Fibroblast of skin of right quadriceps (primary cell): ENCODE measurements around the gene RTL10.
"Not testable (repeated sequence)": the region's sequence is repeated elsewhere in the genome, so short reads cannot be mapped to it uniquely, and the experiment has no call there.

Source experiments
- DNase-seq: peaks from one replicate; pipeline ENCODE4 v3.0.0-alpha.2; 2013

RTL10 gene

DNA sequence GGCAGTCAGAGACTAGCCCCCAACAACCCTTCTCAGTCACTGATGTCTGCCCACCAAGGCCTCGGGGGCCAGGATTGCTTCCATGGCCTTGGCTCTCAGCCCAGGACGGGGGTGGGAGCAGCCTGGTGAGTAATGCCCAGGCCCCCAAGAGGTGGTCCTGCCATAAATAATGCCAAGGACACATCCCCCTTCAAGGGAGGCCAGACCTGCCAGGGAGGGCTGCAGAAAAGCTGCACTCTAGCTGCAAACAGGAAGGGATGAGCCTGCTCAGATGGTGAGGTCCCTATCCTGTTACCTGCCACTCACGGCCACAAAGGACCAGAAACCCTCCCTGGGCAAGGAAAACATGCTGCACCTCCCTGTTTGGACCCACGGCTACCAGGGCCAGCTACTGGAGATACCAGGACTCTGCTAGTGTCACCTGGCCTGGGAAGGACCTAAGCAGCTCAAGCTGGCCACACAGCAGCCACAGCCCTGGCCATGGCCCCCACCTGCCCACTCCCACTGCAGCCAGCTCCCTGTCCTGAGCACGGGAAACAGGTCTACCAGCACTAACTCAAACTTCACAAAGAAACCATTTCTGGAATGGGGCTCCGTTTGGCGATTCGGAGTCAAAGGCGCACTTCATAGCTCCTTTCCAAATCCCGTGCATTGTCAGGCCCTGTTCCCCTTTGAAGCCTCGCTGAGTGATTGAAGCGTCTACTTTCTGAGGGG lies 12.1 kb downstream of the RTL10 start:
- DNase-seq = no peak

DNA sequence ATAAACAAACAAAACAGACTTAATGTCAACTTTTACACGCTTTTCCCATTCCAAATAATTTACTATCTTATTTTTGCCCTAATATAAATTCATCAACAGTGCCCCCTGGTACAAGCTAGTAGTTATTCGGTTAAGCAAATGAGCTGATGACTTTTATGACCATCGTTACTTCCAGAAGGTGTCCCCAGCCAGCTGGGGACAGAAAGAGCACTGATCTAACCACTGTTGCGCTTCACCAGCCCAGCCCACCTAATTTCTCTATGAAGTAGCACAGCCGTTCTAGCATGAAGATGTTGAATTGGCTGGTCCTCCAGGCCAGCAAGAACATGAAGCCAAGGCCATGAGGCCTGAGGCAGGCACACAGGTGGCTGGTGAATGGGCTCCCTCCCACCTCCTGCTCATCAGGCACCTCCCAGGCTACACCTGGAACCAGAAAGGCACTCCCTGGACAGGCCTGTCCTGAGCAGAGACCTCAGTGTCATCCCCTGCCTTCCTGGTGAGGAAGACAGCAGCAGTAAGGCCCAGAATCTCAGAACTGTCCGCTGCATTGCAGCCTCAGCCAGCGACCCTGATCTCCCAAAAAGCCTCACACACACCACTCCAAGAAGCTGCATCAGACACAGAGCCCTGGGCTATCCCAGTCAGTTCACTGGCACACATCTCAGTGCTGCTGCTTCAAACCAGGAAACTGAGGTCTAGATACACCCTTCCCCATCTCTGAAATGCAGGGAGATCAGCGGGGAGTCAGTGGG lies 12.9 kb downstream of the RTL10 start:
- DNase-seq = no peak

DNA sequence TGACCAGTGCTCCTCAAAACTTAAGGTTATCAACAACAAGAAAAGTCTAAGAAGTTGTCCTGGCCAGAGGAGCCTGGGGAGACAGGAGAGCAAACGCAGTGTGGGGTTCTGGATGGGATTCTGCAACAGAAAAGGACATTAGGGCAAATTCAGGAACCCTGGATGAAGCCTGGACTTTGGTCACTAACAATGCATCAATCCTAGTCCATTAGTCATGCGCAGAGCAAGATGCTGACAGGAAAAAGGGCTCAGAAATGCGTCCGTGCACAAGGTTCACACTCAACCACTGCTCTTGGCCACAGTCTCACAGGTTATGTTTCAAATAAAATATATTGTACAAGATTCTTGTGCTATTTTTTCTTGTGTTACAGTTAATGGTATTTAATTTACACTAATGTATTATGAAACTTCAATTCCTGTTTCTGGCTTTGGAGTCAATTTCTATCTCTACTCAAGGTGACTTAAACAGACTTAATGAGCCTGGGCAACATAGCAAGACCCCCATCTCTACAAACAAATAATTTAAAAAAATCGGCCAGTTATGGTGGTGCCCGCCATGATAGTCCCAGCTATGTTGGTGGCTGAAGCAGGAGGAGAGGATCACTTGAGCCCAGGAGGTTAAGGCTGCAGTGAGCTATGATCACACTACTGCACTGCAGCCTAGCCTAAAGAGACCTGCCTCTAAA lies 13.6 kb downstream of the RTL10 start:
- no peak for DNase-seq

DNA sequence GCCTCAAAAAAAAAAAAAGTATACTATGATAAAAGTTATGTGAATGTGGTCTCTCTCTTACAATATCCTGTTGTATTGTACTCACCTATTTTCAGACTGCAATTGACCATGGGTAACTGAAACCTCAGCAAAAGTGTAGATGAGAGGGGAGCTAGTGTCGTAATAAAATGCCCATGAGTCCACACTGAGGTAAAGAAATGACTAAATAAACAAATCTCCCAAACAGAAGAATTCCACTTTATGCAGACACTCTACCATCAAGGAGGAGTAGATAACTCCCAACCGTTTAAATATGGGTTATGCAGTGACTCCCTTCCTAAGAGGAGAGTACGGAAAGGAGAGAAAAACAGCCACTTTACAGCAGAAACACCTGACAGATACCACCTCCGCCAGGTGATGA lies 14.6 kb downstream of the RTL10 start:
- no peak for DNase-seq

DNA sequence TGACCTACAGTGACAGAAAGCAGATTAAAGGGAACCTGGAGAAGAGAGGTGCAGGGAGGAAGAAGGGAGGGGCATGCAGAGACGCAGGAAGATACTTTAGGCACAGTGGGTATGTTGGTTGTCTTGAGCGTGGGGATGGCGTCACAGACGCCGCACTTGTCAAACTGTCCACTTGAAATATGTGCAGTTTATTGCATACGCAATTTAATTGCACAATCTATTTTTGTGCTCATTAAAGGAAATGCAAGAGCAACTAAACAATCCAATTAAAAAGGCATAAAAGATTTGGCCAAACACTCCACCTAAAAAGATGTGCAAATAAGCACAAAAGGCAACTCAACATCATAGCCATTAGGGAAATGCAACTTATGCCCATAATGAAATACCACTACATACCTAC lies 16.8 kb downstream of the RTL10 start:
- no peak for DNase-seq

DNA sequence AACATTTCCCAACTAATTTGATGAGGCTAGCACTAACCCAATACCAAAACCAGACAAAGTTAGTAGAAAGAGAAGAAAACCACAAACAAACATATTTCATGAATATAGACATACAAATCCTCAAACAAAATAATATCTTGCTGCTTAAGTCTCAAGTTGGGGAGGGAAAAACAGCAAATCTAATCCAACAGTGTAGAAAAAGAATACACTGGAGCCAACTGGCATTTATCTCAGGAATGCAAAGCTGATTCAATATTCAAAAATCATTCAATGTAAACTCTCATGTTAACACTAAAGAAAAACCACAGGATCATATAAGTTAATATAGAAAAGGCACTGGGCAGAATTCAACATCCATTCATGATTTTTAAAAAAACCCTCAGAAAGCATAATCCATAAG lies 18.2 kb downstream of the RTL10 start:
- no peak for DNase-seq

DNA sequence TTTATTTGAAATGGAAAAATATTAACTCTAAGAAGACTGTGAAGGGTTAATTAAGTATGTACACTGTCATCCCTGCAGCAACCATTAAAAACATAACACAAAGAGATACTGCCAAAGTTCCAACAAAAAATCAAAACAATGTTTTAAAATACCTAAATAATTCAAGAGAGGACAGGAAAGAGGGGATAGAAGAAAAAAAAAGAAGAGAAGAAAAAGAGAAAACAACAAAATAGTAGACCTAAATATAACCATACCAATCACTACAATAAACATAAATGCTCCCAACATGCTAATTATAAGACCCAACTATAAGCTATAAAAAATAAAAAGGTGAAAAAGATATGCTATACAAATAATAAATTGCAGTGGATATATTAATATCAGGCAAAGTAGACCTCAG lies 20.1 kb downstream of the RTL10 start:
- no peak for DNase-seq

DNA sequence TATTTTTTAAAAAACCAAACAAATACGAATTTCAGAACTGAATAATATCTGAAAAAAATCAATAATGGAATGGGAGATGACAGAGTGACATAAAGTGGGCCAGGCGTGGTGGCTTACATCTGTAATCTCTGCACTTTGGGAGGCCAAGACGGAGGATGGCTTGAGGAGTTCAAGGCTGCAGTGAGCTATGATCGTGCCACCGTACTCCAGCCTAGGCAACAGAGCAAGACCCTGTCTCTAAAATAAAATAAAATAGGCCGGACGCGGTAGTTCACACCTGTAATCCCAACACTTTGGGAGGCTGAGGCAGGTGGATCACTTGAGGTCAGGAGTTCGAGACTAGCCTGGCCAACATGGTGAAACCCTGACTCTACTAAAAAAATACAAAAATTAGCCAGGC lies 21.3 kb downstream of the RTL10 start:
- not testable (repeated sequence) for DNase-seq

DNA sequence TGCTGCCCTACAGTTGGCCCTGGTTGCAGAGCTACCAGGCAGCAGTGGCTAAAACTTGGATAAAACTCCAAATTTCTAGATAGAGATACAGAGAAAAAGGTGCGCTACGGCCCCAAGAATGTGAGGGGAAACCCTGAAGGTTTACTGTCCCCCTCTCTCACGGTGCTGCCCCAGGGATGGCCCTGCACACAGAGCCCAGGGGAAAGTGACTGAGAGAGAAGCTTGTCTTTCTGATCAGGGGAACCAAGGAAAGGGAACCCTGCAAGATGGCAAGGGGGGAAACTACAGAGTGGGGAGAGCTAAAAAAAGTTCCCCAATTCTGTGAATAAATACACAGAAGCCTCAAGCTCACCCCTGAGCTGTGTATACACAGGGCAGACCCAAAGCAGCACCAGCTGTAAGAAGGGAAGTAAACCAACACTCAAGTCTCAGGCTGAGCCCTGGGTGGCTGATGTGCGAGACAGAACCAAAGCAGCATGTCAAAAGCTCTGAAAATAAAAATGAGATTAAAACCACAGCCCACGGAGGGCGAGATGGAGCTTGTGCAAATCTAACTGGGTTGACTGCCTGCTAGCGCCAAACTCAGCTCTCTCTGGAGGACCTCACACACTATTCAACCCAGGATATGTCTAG lies 22.1 kb downstream of the RTL10 start:
- DNase-seq = no peak

DNA sequence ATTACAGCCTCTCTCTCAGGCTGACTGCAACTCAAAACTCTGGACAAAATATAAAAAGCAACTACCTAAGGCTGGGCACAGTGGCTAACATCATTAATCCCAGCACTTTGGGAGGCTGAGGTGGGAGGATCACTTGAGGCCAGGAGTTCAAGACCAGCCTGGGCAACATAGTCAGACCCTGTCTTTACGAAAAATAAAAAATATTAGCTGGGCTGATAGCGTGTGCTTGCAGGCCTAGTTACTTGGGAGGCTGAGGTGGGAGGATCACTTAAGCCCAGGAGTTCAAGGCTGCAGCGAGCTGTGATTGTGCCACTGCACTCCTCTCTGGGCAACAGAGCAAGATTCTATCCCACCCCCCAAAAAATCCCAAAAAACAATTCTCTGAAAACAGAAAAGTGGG lies 22.7 kb downstream of the RTL10 start:
- DNase-seq = not testable (repeated sequence)

DNA sequence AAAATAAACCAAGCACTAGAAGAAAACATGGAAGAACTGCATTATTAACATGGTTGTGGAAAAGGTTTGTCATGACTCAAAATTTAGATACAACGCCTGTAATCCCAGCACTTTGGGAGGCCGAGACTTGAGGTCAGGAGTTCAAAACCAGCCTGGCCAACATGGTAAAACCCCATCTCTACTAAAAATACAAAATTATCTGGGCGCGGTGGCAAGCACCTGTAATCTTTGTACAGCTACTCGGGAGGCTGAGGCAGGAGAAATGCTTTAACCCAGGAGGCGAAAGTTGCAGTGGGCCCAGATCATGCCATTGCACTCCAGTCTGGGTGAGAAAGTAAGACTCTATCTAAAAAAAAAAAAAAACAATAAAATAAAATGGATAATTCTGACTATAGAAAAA lies 23.7 kb downstream of the RTL10 start:
- no peak for DNase-seq

DNA sequence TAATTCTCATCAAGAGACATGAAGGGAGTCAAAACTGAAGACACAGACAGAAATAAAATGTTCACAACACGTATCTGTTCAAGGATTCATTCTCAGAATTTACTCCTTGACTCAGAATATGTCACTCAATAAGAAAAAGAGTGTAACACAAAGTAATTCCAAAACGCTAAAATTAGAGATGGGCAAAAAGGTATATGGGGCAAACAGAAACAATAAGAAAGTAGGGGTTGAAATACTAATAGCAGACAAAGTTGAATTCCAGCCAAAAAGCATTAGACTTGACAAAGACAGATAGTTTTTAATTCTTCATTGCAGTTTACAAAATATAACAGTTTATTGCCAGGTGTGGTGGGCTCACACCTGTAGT lies 26.7 kb downstream of the RTL10 start:
- DNase-seq = no peak

DNA sequence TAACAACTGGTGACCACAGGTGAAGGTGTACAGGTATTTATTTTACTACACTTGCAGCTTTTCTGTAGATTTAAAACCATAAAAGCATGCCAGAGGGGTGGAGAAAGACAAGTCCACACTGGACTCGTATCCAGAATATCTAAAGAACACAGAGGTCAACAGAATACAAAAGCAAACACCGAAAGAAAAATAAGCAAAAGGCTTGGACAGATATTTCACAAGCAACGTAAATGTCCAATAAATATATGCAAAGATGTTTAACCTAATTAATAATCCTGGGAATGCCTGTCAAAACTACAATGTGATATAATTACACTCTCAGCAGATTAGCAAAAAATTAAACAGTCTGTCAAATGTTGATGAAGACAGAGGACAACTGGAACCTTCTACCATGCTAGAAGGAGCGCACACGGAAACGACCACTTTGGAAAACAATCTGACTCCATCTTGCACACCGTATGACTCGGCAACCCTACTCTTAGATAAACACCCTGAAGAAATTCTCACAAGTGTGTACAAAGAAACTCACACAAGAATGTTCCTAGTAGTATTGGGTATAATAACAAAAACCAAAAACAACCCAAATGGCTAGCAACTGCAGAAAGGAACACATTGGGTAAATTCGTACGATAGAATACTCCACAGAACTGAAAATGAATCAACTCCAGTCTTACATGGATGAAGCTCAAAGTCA lies 27.2 kb downstream of the RTL10 start:
- DNase-seq = no peak

DNA sequence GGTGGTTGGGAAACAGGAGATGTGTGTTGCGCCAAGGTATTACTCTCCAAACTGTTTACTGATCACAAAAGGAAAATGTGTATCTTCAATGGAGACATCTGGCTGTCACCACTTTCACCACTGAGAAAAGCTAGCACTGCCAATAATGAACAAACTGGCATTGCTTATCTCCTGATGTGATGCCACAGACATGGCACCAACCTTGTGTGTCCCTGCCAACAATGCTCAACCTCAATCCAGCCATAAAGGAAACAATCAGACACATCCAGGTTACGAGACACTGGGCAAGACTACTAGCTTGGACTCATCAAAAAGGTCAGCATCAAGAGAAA lies 28.1 kb downstream of the RTL10 start:
- no peak for DNase-seq

DNA sequence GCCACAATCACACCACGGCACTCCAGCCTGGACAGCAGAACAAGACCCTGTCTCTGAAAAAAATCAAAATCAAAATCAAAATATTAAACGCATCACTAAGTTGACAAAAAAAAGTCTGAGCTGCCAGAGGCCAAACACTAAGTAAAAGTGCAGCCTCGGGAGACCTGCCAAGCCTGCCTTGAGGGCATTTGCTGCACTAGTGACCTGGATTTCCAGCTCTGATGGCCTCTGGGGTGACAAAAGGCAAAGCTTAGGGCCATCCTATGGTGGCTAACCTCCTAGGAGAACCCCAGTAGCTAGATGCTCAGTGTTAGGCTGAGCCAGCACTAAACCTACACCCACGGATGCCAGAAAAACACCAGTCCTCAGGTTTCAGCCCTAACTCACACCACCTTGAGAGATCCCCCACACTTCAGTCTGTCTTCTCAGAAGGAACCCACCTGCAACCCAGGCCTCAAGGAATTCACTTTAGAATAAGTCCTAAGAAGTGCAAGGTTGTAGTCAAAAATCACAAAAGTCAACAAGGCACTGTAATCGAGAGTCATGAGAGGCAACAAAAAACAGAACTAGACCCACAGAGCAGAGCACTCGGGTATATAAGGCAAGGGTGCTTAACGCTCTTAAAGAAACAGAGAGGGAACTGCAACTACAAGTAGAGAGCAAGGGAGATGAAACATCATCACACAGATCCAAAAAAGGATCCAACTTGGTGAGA lies 28.6 kb downstream of the RTL10 start:
- no peak for DNase-seq

DNA sequence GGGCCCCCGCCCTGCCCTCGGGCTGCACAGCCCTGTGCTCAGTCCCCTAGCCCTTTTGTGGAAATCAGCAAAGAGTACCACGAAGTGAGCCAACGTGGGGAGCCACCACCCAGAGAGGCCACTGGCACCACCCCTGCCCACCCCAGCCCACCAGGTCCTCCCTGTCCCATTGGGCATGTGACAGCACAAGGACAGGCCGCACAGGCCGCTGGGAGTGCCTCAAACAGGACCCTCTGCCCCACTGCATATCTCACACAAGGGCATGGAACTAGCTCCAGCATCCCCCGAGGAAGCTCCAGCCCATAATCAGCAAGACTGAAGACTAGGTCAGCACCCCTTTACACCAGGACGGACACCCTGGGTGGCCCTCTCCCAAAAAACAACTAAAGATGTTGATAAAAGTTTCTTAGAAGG lies 29.7 kb downstream of the RTL10 start:
- no peak for DNase-seq

DNA sequence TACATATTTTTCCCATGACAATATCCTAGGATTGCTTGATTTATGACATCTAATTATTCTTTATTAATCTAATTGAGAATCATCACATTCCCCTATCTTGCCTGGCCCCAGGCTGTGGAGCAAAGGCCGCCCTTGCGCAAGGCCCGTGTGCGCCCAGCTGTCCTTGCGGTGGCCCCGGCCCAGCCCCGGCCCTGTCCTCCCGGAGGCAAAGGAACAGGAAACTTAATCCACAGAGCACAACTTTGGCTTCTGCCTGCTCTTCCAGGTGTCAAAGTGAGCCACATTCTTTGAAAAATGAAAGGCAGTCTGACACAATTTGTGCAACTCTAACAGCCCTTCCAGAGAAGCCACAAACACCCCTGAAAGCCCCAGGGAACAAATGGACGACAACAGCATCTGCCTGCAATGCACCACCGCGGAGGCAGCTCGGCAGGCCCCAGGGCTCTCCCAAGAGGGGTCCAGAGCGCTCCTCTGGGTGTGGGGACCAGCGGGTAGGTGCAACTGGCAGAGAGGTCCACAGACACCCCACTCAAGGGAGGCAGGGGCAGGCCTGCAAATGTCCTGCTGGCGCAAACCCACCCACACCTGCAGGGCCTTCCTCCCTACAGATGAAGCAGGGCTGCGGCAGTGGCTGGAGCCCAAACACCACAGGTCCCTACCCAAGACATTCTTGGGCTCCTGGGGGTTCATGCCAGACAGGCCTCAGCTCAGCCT lies 30.3 kb downstream of the RTL10 start:
- DNase-seq = no peak

DNA sequence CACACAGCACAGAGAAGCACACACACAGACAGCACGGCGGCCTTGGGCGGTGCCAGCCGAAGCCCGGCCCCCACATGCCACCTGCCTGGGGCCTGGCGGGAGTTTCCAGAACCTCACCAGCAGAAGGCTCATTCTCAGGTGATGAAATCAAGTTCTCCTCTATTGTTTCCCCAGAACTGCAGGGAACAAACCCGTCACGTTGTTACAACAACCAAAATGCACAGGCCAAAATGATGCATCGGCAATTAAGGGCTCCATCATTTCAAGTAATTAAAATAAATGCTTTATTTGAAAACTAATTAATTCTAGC lies 30.8 kb downstream of the RTL10 start:
- no peak for DNase-seq

DNA sequence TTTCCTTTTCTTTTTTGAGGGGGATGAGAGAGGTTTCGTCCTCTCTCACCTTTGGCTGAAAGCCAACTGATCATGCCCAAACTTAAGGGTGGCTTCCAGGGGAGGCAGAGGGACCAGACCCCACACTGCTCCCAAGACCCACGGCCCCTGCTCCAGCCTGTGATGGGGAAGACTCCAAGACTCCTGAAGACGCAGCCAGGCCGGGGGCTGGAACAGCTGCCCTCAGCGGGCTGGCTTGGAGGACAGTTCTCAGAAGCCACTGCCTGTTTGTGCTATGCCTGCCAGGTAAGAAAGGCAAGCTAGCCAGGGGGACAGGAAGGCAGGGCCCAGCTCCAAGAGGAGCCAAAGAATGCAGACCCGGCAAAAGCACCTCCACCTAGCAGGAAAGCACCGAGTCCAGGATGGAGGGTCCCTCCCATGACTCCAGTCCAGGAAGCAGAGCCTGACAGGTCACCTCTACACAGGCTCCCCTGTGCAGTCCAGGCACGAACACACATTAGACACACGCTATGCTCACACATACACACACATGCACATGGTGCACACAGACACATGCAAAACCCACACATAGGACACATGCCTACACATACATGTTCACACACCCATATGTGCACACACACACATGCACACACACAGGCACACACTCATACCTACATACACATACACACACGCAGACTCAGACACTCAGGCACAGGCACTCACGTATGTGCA lies 31.3 kb downstream of the RTL10 start:
- DNase-seq = no peak

DNA sequence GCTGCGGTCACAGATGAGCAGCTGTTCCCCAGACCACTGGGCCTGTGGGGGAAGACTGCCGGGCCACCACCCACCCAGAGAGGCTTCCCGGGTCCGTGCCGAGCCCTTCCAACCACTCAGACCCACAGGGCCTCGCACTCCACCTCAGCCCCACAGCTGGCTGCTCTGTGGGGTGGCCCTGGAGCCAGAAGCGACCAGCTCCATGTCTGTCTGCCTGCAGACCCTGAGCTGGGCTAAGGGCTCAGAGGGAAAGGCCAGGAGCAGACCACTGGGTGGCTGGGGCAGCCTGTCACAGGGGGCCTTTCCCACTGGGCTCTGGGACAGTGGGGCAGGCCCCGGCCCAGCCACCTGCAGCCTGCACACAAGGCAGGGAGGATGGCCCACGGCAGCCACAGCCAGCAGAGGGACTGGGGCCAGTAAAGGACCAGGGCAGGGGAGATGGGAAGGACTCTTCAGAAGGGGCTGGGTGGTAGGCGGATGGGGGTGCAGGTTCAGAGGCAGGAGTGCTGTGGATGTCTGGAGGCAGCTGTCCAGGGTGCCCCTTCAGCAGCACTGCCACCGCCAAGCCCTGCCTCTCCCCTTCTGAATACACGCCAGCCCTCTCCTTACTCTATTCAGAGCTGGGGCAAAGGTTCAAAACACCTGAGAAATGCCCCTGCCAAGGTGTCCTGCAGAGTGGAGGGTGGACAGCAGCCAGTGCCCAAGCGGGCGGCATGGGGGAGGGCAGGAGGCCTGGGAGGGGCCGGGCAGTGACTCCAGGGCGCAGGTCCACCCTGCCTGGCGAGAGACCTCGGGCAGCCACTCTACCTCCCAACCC lies 32.2 kb downstream of the RTL10 start:
- no peak for DNase-seq
